Testis (tissue), 2 donors: ENCODE data around the gene ZFYVE28.

ENCODE experiments used
- CTCF ChIP-seq, 3 experiments: fragments of 450-650 bp in 2 of 3; fragments of 200-600 bp in 1 of 3; sonication (generic) in 1 of 3; IDR thresholded peaks; one replicate each; pipeline ENCODE4 v1.5.1; 2016 to 2019; ENCODE audit warnings: antibody characterized with exemption in 3 of 3, mild to moderate bottlenecking in 2 of 3, moderate library complexity in 1 of 3
- POLR2A ChIP-seq: fragments of 450-650 bp; IDR thresholded peaks from one replicate; pipeline ENCODE4 v1.6.1; 2017; ENCODE audit warnings: antibody characterized with exemption, mild to moderate bottlenecking, moderate library complexity

GRCh38 chr4:2377241-2377640 is 41.2 kb downstream of the ZFYVE28 start:
- TF ChIP-seq CTCF (IDR thresholded peaks at IDR 0.05) = no peak
- TF ChIP-seq POLR2A = no peak
